ENCODE results near the gene BARHL2. TPM values are rescaled to one million over a fixed set of nuclear protein-coding genes. Genes with fewer than 3 reads are reported as not detected.
A peak's percentile ranks its signal among the peaks of the same experiment; 100 is the strongest.

BARHL2 gene
- not detected in 2 replicates for total RNA-seq

DNA sequence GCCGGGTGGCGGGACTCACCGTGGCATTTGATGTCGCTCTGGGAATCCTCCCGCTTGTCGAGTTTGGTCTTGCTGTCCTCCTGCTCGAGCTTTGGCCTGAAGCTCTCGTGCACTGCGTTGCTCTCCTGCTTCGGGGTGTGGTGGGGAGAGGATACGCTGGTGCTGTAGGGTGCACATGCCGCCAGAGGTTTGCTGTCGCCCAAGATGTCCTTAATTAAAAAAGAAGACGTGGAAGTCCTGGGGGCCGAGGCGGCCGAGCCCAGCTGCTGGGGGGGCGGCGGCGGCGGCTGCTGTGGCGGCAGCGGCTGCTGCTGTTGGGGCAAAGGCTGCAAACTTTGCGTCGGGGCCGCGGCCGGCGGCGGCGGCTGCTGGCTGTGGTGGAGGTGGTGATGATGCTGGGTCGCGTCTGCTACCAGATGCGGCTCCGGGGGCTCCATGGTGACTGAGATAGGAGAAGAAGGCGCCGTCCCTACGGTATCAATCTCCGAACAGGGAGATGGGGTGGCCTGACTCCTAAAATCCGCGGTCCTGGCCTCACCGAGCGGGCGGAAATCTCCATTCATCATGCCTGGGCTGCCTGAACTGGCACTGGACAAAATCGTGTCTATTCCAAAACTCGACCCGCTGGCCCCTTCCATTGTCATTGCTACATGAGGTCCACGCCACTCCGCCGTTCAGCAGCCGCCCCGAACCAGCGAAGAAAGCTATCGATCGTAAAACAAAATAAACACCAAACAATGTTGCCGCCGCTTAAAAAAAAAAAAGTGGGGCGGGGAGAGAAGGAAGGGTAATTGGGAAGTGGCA lies at the start of gene BARHL2:
TSS of gene BARHL2 (minus strand) at position 751 of the 804 bp plus-strand sequence. CDS start at position 644, 107 bp downstream.
- Histone ChIP-seq H3K36me3 (ENCODE audit: control insufficient read depth, insufficient read depth, low read length) (no peaks in the 10 kb centered on the region), H3K4me3 (ENCODE audit: low read depth, low read length) (peak within 1 kb of the TSS; percentile 13), H3K27me3 (ENCODE audit: control insufficient read depth, insufficient read depth, low read length) (peaks cover 85% of the 10 kb centered on the region)
- TF ChIP-seq CTCF (IDR thresholded peaks at IDR 0.05; ENCODE audit: insufficient read depth, low read length, poor library complexity, severe bottlenecking): no peak
- no peak for DNase-seq (ENCODE audit: low read depth)

- H3K36me3 ChIP-seq (ENCODE audit: control insufficient read depth, insufficient read depth, low read length): no peaks in the 10 kb centered on the region
- no peak overlapping the region for H3K4me3 ChIP-seq (ENCODE audit: low read depth, low read length)
- DNase-seq (ENCODE audit: low read depth): no peak
- no peak for TF ChIP-seq CTCF (IDR thresholded peaks at IDR 0.05; ENCODE audit: insufficient read depth, low read length, poor library complexity, severe bottlenecking)
- H3K27me3 ChIP-seq (ENCODE audit: control insufficient read depth, insufficient read depth, low read length): peaks cover 7% of the 10 kb centered on the region
Measured at GRCh38 chr1:90763930-90764329, 46.8 kb upstream of the BARHL2 start.

DNA sequence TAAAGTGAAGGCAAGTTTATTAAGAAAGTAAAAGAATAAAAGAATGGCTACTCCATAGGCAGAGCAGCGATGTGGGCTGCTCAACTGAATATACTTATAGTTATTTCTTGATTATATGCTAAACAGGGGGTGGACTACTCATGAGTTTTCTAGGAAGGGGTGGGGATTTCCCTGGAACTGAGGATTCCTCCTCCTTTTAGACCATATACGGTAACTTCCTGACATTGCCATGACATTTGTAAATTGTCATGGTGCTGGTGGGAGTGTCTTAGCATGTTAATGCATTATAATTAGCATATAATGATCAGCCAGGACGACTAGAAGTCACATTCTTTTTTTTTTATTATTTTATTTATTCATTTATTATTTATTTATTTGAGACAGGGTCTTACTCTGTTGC lies 46.4 kb upstream of the BARHL2 start:
- TF ChIP-seq CTCF (IDR thresholded peaks at IDR 0.05; ENCODE audit: insufficient read depth, low read length, poor library complexity, severe bottlenecking): no peak

GRCh38 chr1:90761781-90762589 lies 44.9 kb upstream of the BARHL2 start:
- TF ChIP-seq CTCF (IDR thresholded peaks at IDR 0.05; ENCODE audit: insufficient read depth, low read length, poor library complexity, severe bottlenecking): no peak
- no peaks in the 10 kb centered on the region for H3K36me3 ChIP-seq (ENCODE audit: control insufficient read depth, insufficient read depth, low read length)
- H3K27me3 ChIP-seq (ENCODE audit: control insufficient read depth, insufficient read depth, low read length): peaks cover 7% of the 10 kb centered on the region
- H3K4me3 ChIP-seq (ENCODE audit: low read depth, low read length): no peak overlapping the region
- DNase-seq (ENCODE audit: low read depth): no peak

More for the DNA sequence above, 46.4 kb upstream of the BARHL2 start:
- Histone ChIP-seq H3K4me3 (ENCODE audit: low read depth, low read length) (no peak overlapping the region), H3K27me3 (ENCODE audit: control insufficient read depth, insufficient read depth, low read length) (peaks cover 7% of the 10 kb centered on the region), H3K36me3 (ENCODE audit: control insufficient read depth, insufficient read depth, low read length) (no peaks in the 10 kb centered on the region)
- no peak for DNase-seq (ENCODE audit: low read depth)

- Histone ChIP-seq H3K36me3 (ENCODE audit: control insufficient read depth, insufficient read depth, low read length) (no peaks in the 10 kb centered on the region), H3K4me3 (ENCODE audit: low read depth, low read length) (no peak overlapping the region), H3K27me3 (ENCODE audit: control insufficient read depth, insufficient read depth, low read length) (peaks cover 7% of the 10 kb centered on the region)
- no peak for TF ChIP-seq CTCF (IDR thresholded peaks at IDR 0.05; ENCODE audit: insufficient read depth, low read length, poor library complexity, severe bottlenecking)
- DNase-seq (ENCODE audit: low read depth): no peak
Measured at GRCh38 chr1:90761156-90761555, 44.1 kb upstream of the BARHL2 start.
